ENCODE data around the gene EDEM2.
A peak's percentile ranks its signal among the peaks of the same experiment; 100 is the strongest.
"Not testable (repeated sequence)": the region's sequence is repeated elsewhere in the genome, so short reads cannot be mapped to it uniquely, and the experiment has no call there.

The EDEM2 gene

GRCh38 chr20:35146920-35147574 is at the start of gene EDEM2:
Gene EDEM2 (minus strand): TSS chr20:35147336. CDS start chr20:35147258, 78 bp downstream.
- peak; percentile 93 for DNase-seq

GRCh38 chr20:35196313-35196712 is 49.2 kb upstream of the EDEM2 start:
- no peak for DNase-seq

DNA sequence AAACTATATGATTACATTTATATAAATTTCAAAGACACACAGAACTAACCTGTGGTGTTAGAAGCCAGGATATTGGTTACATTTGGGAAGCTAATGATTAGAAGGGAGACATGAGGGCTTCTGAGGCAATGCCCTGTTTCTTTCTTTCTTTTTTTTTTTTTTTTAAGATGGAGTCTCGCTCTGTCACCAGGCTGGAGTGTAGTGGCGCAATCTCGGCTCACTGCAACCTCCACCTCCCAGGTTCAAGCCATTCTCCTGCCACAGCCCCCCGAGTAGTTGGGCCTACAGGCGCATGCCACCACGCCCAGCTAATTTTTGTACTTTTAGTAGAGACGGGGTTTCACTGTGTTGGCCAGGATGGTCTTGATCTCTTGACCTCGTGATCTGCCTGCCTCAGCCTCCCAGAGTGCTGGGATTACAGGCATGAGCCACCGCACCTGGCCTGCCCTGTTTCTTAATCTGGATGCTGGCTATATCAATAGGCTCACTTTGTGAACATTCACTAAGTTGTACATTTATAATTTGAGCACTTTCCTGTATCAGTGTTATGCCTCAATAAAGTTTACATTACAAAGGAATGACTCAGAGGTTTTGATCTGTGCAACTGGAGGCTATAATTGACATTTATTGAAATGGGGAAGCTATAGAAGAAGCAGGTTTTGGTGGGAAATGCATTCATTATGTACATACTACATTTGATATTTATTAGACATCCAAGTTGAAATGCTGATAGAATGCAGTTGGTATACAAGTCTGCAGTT is 46.1 kb upstream of the EDEM2 start:
- not testable (repeated sequence) for DNase-seq

DNA sequence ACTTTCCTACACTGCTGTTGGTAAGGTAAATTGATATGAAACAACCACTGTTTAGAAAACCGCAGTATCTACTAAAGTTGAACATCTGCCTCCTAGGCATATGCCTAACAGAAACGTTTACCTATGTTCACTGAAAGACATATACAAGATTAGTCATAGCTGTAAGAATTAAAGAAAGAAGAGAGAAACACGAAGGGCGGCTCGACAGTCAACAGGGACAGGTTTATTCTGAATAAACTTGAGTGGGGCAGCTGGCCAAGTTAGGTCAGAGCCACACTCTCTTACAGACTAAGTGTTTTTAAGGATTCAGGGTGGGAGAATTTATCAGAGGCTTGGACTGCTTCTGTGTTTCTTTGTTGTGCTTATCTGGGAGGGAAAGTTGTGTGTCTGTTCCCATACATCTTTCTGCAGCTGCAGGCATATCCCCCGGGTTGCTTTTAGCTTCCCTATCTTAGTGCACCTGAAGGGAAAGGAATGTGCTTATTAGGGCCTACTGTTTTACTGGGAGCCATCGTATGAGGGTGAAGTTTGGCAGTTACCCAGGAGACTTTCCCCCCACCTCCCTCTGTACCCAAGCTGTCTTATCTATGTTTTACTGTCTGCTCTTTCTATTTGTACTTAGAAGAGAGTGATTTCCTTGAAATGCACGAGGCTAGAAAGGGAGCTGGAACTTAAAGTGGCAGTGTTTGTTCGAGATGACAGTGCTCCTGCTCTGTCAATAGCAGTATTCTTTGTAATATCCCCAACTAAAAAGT is 45.2 kb upstream of the EDEM2 start:
- no peak for DNase-seq

- DNase-seq = no peak
Measured at GRCh38 chr20:35191419-35192117, 44.4 kb upstream of the EDEM2 start.

DNA sequence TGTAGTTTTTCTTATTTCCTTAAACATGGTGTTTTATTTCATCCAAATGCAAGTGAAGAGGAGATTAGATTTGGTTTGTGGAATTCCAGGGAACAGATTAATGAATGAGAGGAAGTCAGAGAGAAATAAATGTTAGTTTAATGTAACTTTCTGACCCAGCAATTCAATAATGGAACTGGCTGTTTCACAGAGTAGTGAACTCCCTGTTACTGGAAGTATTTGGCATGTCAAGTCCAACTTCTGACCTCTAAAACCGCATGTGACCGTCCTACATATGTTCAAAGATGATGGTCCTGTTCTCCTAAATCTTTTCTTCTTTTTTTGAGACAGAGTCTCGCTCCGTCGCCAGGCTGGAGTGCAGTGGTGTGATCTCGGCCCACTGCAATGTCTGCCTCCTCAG is 43.4 kb upstream of the EDEM2 start:
- DNase-seq = no peak

DNA sequence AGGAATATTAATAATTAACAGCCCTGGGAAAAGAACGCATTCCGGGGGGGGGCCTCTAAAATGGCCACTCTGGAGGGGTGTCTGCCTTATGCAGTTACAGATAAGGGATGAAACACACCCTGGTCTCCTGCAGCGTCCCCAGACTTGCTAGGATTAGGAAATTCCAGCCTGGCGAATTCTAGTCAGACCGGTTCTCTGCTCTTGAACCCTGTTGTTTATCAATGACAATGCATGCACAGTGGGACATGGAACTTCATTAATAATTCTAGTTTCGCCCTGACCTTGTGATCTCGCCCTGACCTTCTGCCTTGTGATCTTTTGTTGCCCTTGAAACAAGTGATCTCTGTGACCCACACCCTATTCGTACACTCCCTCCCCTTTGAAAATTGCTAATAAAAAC is 42.1 kb upstream of the EDEM2 start:
- not testable (repeated sequence) for DNase-seq

- no peak for DNase-seq
Measured at GRCh38 chr20:35187584-35188190, 40.6 kb upstream of the EDEM2 start.

GRCh38 chr20:35186691-35187289 is 39.7 kb upstream of the EDEM2 start:
- not testable (repeated sequence) for DNase-seq

- no peak for DNase-seq
Measured at GRCh38 chr20:35181731-35182130, 34.6 kb upstream of the EDEM2 start.

DNA sequence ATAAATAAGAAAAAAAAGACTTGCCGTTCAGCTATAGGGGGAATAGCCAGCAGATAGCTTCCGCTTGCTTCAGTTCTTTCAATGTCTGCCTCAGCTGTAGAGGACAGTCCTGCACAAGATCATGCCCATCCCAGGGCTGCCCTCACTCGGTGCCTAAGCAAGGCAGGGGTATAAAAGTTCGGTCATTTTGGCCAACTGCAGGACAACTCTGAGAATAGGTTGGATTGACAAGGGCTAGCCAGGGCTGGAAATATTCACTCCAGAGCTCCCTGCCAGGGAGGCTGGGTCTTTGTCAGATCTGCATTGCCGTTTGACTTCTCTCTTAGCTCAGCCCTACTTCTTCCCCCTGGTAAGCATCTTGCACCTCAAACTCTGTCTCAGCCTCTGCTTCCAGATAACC is 33.1 kb upstream of the EDEM2 start:
- DNase-seq = no peak

DNA sequence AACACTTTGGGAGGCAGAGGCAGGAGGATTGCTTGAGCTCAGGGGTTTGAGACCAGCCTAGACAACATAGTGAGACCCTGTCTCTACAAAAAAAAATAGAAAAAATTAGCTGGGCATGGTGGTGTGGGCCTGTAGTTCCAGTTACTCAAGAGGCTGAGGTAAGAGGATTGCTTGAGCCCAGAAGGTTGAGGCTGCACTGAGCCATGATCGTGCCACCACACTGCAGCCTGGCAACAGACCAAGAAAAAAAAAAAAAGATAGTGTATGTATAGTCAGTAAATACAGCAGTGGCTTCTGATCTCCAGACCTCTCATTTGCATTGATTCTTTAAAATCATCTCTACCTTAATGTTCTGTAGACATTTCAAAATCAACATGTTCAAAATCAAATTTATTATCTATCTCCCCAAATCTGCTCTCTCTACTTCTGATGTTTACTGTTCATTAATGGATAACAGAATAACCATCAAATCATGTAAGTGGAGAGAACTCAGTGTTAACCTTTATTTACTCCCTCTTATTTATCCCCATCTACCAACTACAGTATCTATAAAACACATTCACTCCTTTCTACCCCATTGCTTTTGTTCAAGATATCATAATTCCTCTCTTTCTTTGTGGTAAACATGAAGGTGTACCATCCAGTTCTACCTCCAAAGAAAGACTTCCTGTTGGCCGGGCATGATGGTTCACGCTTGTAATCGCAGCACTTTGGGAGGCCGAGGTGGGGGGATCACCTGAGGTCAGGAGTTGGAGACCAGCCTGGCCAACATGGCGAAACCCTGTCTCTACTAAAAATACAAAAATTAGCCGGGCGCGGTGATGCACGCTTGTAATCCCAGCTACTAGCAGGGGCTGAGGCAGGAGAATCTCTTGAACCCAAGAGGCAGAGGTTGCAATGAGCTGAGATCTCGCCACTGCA is 32.4 kb upstream of the EDEM2 start:
- DNase-seq = no peak

DNA sequence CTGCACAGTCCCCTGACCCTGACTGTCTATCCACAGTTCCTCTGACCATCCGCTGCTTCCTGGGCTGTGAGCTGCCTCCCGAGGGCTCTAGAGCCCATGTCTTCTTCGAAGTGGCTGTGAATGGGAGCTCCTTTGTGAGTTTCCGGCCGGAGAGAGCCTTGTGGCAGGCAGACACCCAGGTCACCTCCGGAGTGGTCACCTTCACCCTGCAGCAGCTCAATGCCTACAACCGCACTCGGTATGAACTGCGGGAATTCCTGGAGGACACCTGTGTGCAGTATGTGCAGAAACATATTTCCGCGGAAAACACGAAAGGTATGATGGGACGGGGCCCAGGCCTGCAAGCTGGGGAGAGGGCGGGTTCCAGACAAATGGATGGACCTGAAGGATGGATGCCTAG is 29.0 kb upstream of the EDEM2 start:
- no peak for DNase-seq

DNA sequence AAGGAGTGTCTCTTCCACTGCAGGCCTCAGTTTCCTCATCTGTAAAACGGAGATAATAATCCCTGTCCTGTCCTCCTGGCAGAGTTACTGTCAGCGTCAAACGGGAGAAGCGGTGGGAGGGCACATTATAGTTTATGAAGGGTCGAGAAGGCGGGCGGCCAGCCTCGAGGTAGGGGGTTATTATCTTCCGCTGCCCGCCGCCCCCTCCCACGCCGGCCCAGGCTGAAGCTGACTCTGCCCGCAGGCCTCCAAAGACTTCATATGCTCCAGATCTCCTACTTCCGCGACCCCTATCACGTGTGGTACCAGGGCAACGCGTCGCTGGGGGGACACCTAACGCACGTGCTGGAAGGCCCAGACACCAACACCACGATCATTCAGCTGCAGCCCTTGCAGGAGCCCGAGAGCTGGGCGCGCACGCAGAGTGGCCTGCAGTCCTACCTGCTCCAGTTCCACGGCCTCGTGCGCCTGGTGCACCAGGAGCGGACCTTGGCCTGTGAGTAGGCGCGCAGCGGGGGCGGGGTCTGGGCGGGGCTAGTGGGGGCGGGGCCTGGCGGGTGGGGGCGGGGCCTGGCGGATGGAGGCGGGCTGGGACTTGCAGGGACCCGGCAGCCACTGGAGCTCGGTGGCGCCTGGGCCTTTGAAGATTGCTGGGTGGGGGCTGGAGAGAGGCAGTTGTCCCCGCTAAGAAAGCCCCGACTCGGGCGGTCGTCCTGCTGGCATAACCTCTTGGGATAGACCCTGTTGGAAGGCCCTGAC is 27.5 kb upstream of the EDEM2 start:
- DNase-seq = no peak

GRCh38 chr20:35173576-35174192 is 26.5 kb upstream of the EDEM2 start:
- no peak for DNase-seq

GRCh38 chr20:35172434-35172806 is 25.3 kb upstream of the EDEM2 start:
- DNase-seq = no peak

- no peak for DNase-seq
Measured at GRCh38 chr20:35171753-35172433, 24.8 kb upstream of the EDEM2 start, which contains the start of gene PROCR. Gene PROCR (plus strand): TSS chr20:35172072. CDS start chr20:35172155, 83 bp downstream.

DNA sequence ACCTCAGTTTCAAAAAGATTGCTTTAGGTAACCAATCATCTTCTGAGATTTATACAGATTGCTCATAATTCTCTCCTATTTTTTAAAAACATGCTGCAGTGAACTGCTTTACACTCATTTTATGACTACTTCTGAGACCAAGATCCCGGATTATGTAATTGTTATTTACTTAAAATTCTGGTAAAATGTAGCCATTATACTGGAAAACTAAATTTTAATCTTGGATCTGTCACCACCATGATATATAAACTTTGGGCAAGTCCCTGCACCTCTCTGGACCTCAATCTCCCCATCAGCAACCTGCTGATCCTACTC is 24.3 kb upstream of the EDEM2 start:
- DNase-seq = no peak

DNA sequence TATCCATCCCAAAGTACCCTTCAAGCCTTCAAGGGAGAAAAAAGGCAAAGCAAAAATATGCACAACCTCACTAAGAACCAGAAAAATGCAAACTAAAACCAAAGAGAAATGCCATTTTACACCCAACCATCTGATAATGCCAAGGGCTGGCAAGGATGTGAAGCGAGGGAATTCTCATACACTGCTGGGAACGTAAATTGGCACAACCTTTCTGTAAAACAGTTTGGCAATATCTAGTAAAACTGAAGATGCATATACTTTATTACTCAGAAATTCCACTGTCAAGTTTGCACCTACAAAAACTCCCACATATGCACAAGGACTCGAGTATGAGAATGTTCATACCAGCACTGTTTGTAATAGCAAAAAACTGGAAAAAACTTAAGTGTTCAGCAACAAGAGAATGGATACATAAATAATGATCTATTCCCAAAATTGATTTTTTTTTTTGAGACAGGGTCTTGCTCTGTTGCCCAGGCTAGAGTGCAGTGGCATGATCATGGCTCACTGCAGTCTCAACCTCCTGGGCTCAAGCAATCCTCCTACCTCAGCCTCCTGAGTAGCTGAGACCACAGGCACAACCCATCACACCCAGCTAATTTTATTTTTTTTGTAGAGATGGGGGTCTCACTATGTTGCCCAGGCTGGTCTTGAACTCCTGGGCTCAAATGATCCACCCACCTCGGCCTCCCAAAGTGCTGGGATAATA is 21.7 kb upstream of the EDEM2 start:
- DNase-seq = not testable (repeated sequence)
